ENCODE measurements around the gene HDAC11.

- TF ChIP-seq CTCF (optimal IDR thresholded peaks at IDR 0.05 in 1 of 3, IDR thresholded peaks at IDR 0.05 in 1 of 3, conservative IDR thresholded peaks at IDR 0.05 in 1 of 3; ENCODE audit: extremely low read depth in 1 of 3, insufficient read depth in 2 of 3, low read length in 3 of 3): no peak
- no peak for TF ChIP-seq EZH2 (IDR thresholded peaks at IDR 0.05; ENCODE audit: low read length)
These were observed 33.2 kb downstream of the HDAC11 start for GRCh38 chr3:13513051-13513912.
